Calu3 (cell line): ENCODE results near the gene UNC45A. TPM values are rescaled to one million over a fixed set of nuclear protein-coding genes. Genes with fewer than 3 reads are reported as not detected.

Experiments used
- BruUV-seq: library from RNA; stranded (reverse); fragments of 400-500 nt; replicated peaks from 2 replicates; lab custom pipeline; 2021; lab: Mats Ljungman, UMichigan
- CTCF ChIA-PET: fragments of 300-600 bp; sonication (Branson Sonifier 250); formaldehyde crosslinking; loops from one replicate; lab custom pipeline; 2022; ENCODE audit warnings: antibody characterized with exemption; lab: Charles Lee
- DNase-seq: peaks from one replicate; pipeline ENCODE4 v3.0.0; 2022
- H3K27ac Mint-ChIP-seq: one replicate; pipeline ENCODE4 v1.8.0; 2022; ENCODE audit warnings: mixed read lengths; ENCODE audit not compliant: unreplicated experiment
- H3K27me3 Mint-ChIP-seq: one replicate; pipeline ENCODE4 v1.8.0; 2022; ENCODE audit warnings: mixed read lengths; ENCODE audit not compliant: unreplicated experiment
- H3K36me3 Mint-ChIP-seq: one replicate; pipeline ENCODE4 v1.8.0; 2022; ENCODE audit warnings: mild to moderate bottlenecking, moderate library complexity, mixed read lengths; ENCODE audit not compliant: insufficient read depth, unreplicated experiment
- H3K4me1 Mint-ChIP-seq: one replicate; pipeline ENCODE4 v1.8.0; 2022; ENCODE audit warnings: mild to moderate bottlenecking, low read depth, mixed read lengths; ENCODE audit not compliant: unreplicated experiment
- H3K4me3 Mint-ChIP-seq: one replicate; pipeline ENCODE4 v1.8.0; 2022; ENCODE audit warnings: mild to moderate bottlenecking, low read depth, moderate library complexity, mixed read lengths; ENCODE audit not compliant: unreplicated experiment
- H3K9me3 Mint-ChIP-seq: one replicate; pipeline ENCODE4 v1.8.0; 2022; ENCODE audit warnings: low read depth, mixed read lengths; ENCODE audit not compliant: unreplicated experiment
- CTCF ChIP-seq: fragments of 200-600 bp; IDR thresholded peaks from one replicate; pipeline ENCODE4 v1.8.0; 2022; ENCODE audit warnings: antibody characterized with exemption; ENCODE audit not compliant: unreplicated experiment
- intact Hi-C: fragments of 100-400 bp; cut with micrococcal nuclease; formaldehyde crosslinking; loops from one replicate; pipeline ENCODE4 v1.10.0; 2022; ENCODE audit not compliant: unreplicated experiment
- total RNA-seq: library from RNA; stranded (reverse); gene quantifications from 2 replicates; pipeline ENCODE4 v1.2.3, GENCODE V29; 2022

UNC45A gene
- total RNA-seq, 1 experiment from 2014 or later, result 66.5 TPM

GRCh38 chr15:90909976-90910375 is 25.1 kb upstream of the UNC45A start:
- BruUV-seq, result no TSS peak
- intact Hi-C loops, result no loop called here
- Mint-ChIP-seq H3K27ac (no peak overlapping the region), H3K27me3 (no peaks in the 10 kb centered on the region), H3K4me1 (no peaks in the 10 kb centered on the region), H3K9me3 (no peaks in the 10 kb centered on the region), H3K4me3 (no peak overlapping the region), H3K36me3 (peaks cover 21% of the 10 kb centered on the region)
- CTCF ChIA-PET, result no interaction called here
- no peak for DNase-seq
- TF ChIP-seq CTCF, result no peak

- CTCF ChIA-PET, result no interaction called here
- H3K9me3 Mint-ChIP-seq, result no peaks in the 10 kb centered on the region
- intact Hi-C loops, result no loop called here
- DNase-seq, result no peak
- no peaks in the 10 kb centered on the region for H3K27me3 Mint-ChIP-seq
- TF ChIP-seq CTCF, result no peak
- no peak overlapping the region for H3K27ac Mint-ChIP-seq
- no TSS peak for BruUV-seq
- no peak overlapping the region for H3K4me3 Mint-ChIP-seq
- peaks cover 21% of the 10 kb centered on the region for H3K36me3 Mint-ChIP-seq
- H3K4me1 Mint-ChIP-seq, result no peaks in the 10 kb centered on the region
Measured at GRCh38 chr15:90910441-90911301, 24.4 kb upstream of the UNC45A start.

- no peaks in the 10 kb centered on the region for H3K9me3 Mint-ChIP-seq
- no peak overlapping the region for H3K27ac Mint-ChIP-seq
- CTCF ChIA-PET, result no interaction called here
- no peaks in the 10 kb centered on the region for H3K27me3 Mint-ChIP-seq
- intact Hi-C loops, result no loop called here
- BruUV-seq, result no TSS peak
- peaks cover 21% of the 10 kb centered on the region for H3K36me3 Mint-ChIP-seq
- no peak overlapping the region for H3K4me3 Mint-ChIP-seq
- H3K4me1 Mint-ChIP-seq, result no peaks in the 10 kb centered on the region
- TF ChIP-seq CTCF, result no peak
- no peak for DNase-seq
Measured at GRCh38 chr15:90911302-90911623, 23.8 kb upstream of the UNC45A start.

- CTCF ChIA-PET, result no interaction called here
- BruUV-seq, result no TSS peak
- H3K9me3 Mint-ChIP-seq, result no peaks in the 10 kb centered on the region
Measured at GRCh38 chr15:90911906-90912769, 22.9 kb upstream of the UNC45A start.

More at GRCh38 chr15:90911906-90912769, 22.9 kb upstream of the UNC45A start:
- Mint-ChIP-seq H3K36me3 (peaks cover 21% of the 10 kb centered on the region), H3K27ac (no peak overlapping the region), H3K4me1 (no peaks in the 10 kb centered on the region), H3K4me3 (no peak overlapping the region), H3K27me3 (no peaks in the 10 kb centered on the region)
- intact Hi-C loops, result no loop called here
- no peak for DNase-seq
- no peak for TF ChIP-seq CTCF
